ENCODE measurements around the gene ADAMTSL2.
"Not testable (repeated sequence)": the region's sequence is repeated elsewhere in the genome, so short reads cannot be mapped to it uniquely, and the experiment has no call there.

ADAMTSL2 gene

GRCh38 chr9:133561976-133562554 is 27.6 kb downstream of the ADAMTSL2 start:
- DNase-seq, result no peak

GRCh38 chr9:133562611-133563290 is 28.2 kb downstream of the ADAMTSL2 start:
- no peak for DNase-seq

GRCh38 chr9:133563291-133563796 is 28.8 kb downstream of the ADAMTSL2 start:
- DNase-seq, result no peak

- DNase-seq, result not testable (repeated sequence)
Observed at GRCh38 chr9:133563814-133564213, 29.3 kb downstream of the ADAMTSL2 start.

- DNase-seq, result no peak
Observed at GRCh38 chr9:133564451-133565116, 30.1 kb downstream of the ADAMTSL2 start.

- DNase-seq, result no peak
Observed at GRCh38 chr9:133566382-133566781, 31.9 kb downstream of the ADAMTSL2 start.

- DNase-seq, result no peak
Observed at GRCh38 chr9:133566817-133567216, 32.3 kb downstream of the ADAMTSL2 start.

GRCh38 chr9:133568186-133568585 is 33.7 kb downstream of the ADAMTSL2 start:
- DNase-seq, result no peak

GRCh38 chr9:133569121-133569785 is 34.7 kb downstream of the ADAMTSL2 start:
- DNase-seq, result no peak

GRCh38 chr9:133569891-133570690 is 35.6 kb downstream of the ADAMTSL2 start:
- DNase-seq, result no peak

- no peak for DNase-seq
Observed at GRCh38 chr9:133570691-133571080, 36.2 kb downstream of the ADAMTSL2 start.

- DNase-seq, result no peak
Observed at GRCh38 chr9:133571391-133571890, 36.9 kb downstream of the ADAMTSL2 start.

- DNase-seq, result no peak
Observed at GRCh38 chr9:133571896-133572595, 37.5 kb downstream of the ADAMTSL2 start.

GRCh38 chr9:133572821-133573361 is 38.4 kb downstream of the ADAMTSL2 start:
- DNase-seq, result no peak

GRCh38 chr9:133573791-133574515 is 39.4 kb downstream of the ADAMTSL2 start:
- no peak for DNase-seq

GRCh38 chr9:133574771-133575170 is 40.3 kb downstream of the ADAMTSL2 start:
- DNase-seq, result no peak

- no peak for DNase-seq
Observed at GRCh38 chr9:133575186-133576030, 40.9 kb downstream of the ADAMTSL2 start.

GRCh38 chr9:133576031-133576874 is 41.7 kb downstream of the ADAMTSL2 start:
- no peak for DNase-seq
